B cell (primary cell): ENCODE results near the gene SFMBT2. TPM values are rescaled to one million over a fixed set of nuclear protein-coding genes. Genes with fewer than 3 reads are reported as not detected.

Experiments used
- ATAC-seq: fragments of 200-7000 bp; cut with Tn5 transposase; one replicate; pipeline ENCODE4 v1.10.0; 2021; ENCODE audit warnings: low read depth, mild to moderate bottlenecking, moderate number of reproducible peaks, moderate library complexity
- CTCF ChIA-PET: fragments of 350-600 bp; sonication (Branson Sonifier 250); formaldehyde crosslinking; loops from one replicate; lab custom pipeline; 2021; ENCODE audit warnings: antibody characterized with exemption, inconsistent platforms; lab: Charles Lee
- POLR2A ChIA-PET: fragments of 350-600 bp; sonication (Branson Sonifier 250); formaldehyde crosslinking; loops from one replicate; lab custom pipeline; 2021; ENCODE audit warnings: antibody characterized with exemption; lab: Charles Lee
- DNase-seq: peaks from one replicate; pipeline ENCODE4 v3.0.0; 2013
- H2AFZ ChIP-seq: 2 replicates; pipeline ENCODE4 v1.6.1; 2012; ENCODE audit warnings: mild to moderate bottlenecking, low read depth, low read length; ENCODE audit not compliant: insufficient read depth, poor library complexity, severe bottlenecking
- H3K27ac ChIP-seq, 2 donors: 1 replicate in 1 of 2; 2 replicates in 1 of 2; pipeline ENCODE4 v1.5.1; 2012 to 2013; ENCODE audit warnings: low read length in 2 of 2, mild to moderate bottlenecking in 2 of 2, moderate library complexity in 1 of 2
- H3K27me3 ChIP-seq, 4 experiments: fragments of 200-600 bp in 1 of 4; sonication (generic) in 1 of 4; replicated peaks in 1 of 4; 1 replicate in 2 of 4; 2 replicates in 2 of 4; pipeline versions ENCODE4 v1.6.1 to v1.7.0; 2013 to 2016; ENCODE audit warnings: low read length in 3 of 4, mild to moderate bottlenecking in 2 of 4, mixed read lengths in 1 of 4, moderate library complexity in 1 of 4; ENCODE audit not compliant: insufficient read depth in 4 of 4, control insufficient read depth in 3 of 4; ENCODE audit errors: control extremely low read depth in 1 of 4
- H3K36me3 ChIP-seq, 2 experiments: replicated peaks in 1 of 2; 1 replicate in 1 of 2; 2 replicates in 1 of 2; pipeline versions ENCODE4 v1.6.1 to v1.7.1; 2013; ENCODE audit warnings: low read length in 1 of 2; ENCODE audit not compliant: insufficient read depth in 2 of 2, control insufficient read depth in 1 of 2; ENCODE audit errors: control extremely low read depth in 1 of 2, extremely low read depth in 1 of 2
- H3K4me1 ChIP-seq, 2 donors: fragments of 200-600 bp in 1 of 2; sonication (generic) in 1 of 2; 1 replicate in 1 of 2; 2 replicates in 1 of 2; pipeline versions ENCODE4 v1.5.1 to v1.6.1; 2013 to 2017; ENCODE audit warnings: low read length in 2 of 2; ENCODE audit not compliant: control insufficient read depth in 2 of 2, insufficient read depth in 2 of 2
- H3K4me2 ChIP-seq: replicated peaks from 2 replicates; pipeline ENCODE3; 2012; ENCODE audit warnings: mild to moderate bottlenecking, low read depth, low read length; ENCODE audit not compliant: poor library complexity, severe bottlenecking
- H3K4me3 ChIP-seq, 5 experiments: fragments of 200-600 bp in 1 of 5; sonication (generic) in 1 of 5; 1 replicate in 3 of 5; 2 replicates in 2 of 5; pipeline versions ENCODE4 v1.5.1 to v1.7.0; 2011 to 2016; ENCODE audit warnings: low read length in 4 of 5, mild to moderate bottlenecking in 4 of 5, low read depth in 2 of 5, control low read depth in 1 of 5, moderate library complexity in 1 of 5; ENCODE audit not compliant: insufficient read depth in 1 of 5; ENCODE audit errors: control extremely low read depth in 1 of 5, extremely low read depth in 1 of 5
- H3K79me2 ChIP-seq: fragments of 200-600 bp; sonication (generic); one replicate; pipeline ENCODE4 v1.6.0; 2016; ENCODE audit warnings: low read length; ENCODE audit not compliant: control insufficient read depth, insufficient read depth
- H3K9ac ChIP-seq: fragments of 200-600 bp; sonication (generic); 2 replicates; pipeline ENCODE4 v1.6.1; 2017; ENCODE audit warnings: mild to moderate bottlenecking, low read length, moderate library complexity
- H3K9me3 ChIP-seq, 3 donors: one replicate each; pipeline versions ENCODE4 v1.6.1 to v1.7.1; 2013; ENCODE audit warnings: low read length in 2 of 3; ENCODE audit not compliant: control insufficient read depth in 2 of 3, insufficient read depth in 1 of 3; ENCODE audit errors: control extremely low read depth in 1 of 3
- H4K20me1 ChIP-seq: 2 replicates; pipeline ENCODE4 v1.6.0; 2012; ENCODE audit warnings: mild to moderate bottlenecking, low read length; ENCODE audit not compliant: insufficient read depth, control insufficient read depth, poor library complexity, severe bottlenecking
- H3K27ac Mint-ChIP-seq: one replicate; pipeline ENCODE4 v1.8.0; 2021; ENCODE audit warnings: mixed read lengths
- H3K27me3 Mint-ChIP-seq: one replicate; pipeline ENCODE4 v1.8.0; 2021; ENCODE audit warnings: mixed read lengths
- H3K4me1 Mint-ChIP-seq: one replicate; pipeline ENCODE4 v1.8.0; 2021; ENCODE audit warnings: mixed read lengths
- H3K4me3 Mint-ChIP-seq: one replicate; pipeline ENCODE4 v1.8.0; 2021; ENCODE audit warnings: mixed read lengths
- H3K9me3 Mint-ChIP-seq: one replicate; pipeline ENCODE4 v1.8.0; 2022; ENCODE audit warnings: mixed read lengths; ENCODE audit not compliant: insufficient read depth
- CTCF ChIP-seq: fragments of 200-600 bp; IDR thresholded peaks from one replicate; pipeline ENCODE4 v1.8.0; 2022; ENCODE audit warnings: antibody characterized with exemption, mild to moderate bottlenecking
- EZH2 ChIP-seq: IDR thresholded peaks from 2 replicates; pipeline ENCODE4 v1.6.1; 2012; ENCODE audit warnings: borderline replicate concordance, low read depth, mild to moderate bottlenecking, moderate library complexity, low read length; ENCODE audit not compliant: insufficient read depth, poor library complexity, severe bottlenecking
- WGBS: methylation state at CpG from one replicate; pipeline ENCODE4 v1.1.5; 2013; ENCODE audit warnings: missing lambda C conversion rate; ENCODE audit not compliant: insufficient coverage; 5-methylcytosine and 5-hydroxymethylcytosine counted together
- intact Hi-C: fragments of 100-400 bp; cut with micrococcal nuclease; formaldehyde crosslinking; loops from one replicate; pipeline ENCODE4 v1.10.0; 2022
- polyA plus RNA-seq: library from polyadenylated mRNA; depleted of rRNA; stranded (reverse); fragments of >200 nt; gene quantifications from 2 replicates; pipeline ENCODE4 v1.2.3, GENCODE V29; 2012
- total RNA-seq, 2 donors: library from RNA; stranded (reverse); fragments of 120-200 nt in 1 of 2; gene quantifications; 1 replicate in 1 of 2; 2 replicates in 1 of 2; pipeline versions ENCODE4 v1.2.3 to v1.2.4, GENCODE V29; 2013 to 2022

Gene SFMBT2
- total and polyA plus RNA-seq, 2 donors (not counting 1 experiment from before 2014, with no cell fraction given), result 2.3 to 24.0 TPM

GRCh38 chr10:7419998-7420397 is 9.2 kb upstream of the SFMBT2 start:
- intact Hi-C loops, result loop anchor here (5.0 kb wide), 1 partner anchor 1003 kb away; no protein-coding TSS in a partner anchor
- H3K9ac ChIP-seq, result no peak overlapping the region
- no peak overlapping the region for H2AFZ ChIP-seq
- POLR2A ChIA-PET, result no interaction called here
- Mint-ChIP-seq H3K4me1 (no peaks in the 10 kb centered on the region), H3K4me3 (no peak overlapping the region), H3K27ac (no peak overlapping the region), H3K27me3 (no peaks in the 10 kb centered on the region), H3K9me3 (no peaks in the 10 kb centered on the region)
- ATAC-seq, result no peak
- H3K27ac ChIP-seq, result no peak overlapping the region
- no peak for DNase-seq
- 95% methylated on average over 8 of the region's 8 CpGs for WGBS
- no peaks in the 10 kb centered on the region for H3K9me3 ChIP-seq
- no peaks in the 10 kb centered on the region for H3K36me3 ChIP-seq
- no peaks in the 10 kb centered on the region for H3K79me2 ChIP-seq
- CTCF ChIA-PET, result interaction anchor here (0.6 to 5.4 kb wide), 5 partner anchors 16 to 750 kb away, joined by 3 to 55 read pairs (median 4); no protein-coding TSS in a partner anchor
- H4K20me1 ChIP-seq, result no peaks in the 10 kb centered on the region
- H3K27me3 ChIP-seq, result no peaks in the 10 kb centered on the region
- TF ChIP-seq EZH2 (no peak), CTCF (no peak)
- no peak overlapping the region for H3K4me3 ChIP-seq
- no peak overlapping the region for H3K4me2 ChIP-seq
- H3K4me1 ChIP-seq, result no peaks in the 10 kb centered on the region

- Histone ChIP-seq H4K20me1 (no peaks in the 10 kb centered on the region), H3K79me2 (no peaks in the 10 kb centered on the region), H3K4me2 (no peak overlapping the region), H3K4me3 (no peak overlapping the region), H3K27me3 (peaks cover 0 to 2% (median 1%) of the 10 kb centered on the region in 4 experiments), H2AFZ (no peak overlapping the region), H3K27ac (no peak overlapping the region), H3K9ac (no peak overlapping the region), H3K36me3 (no peaks in the 10 kb centered on the region), H3K9me3 (no peaks in the 10 kb centered on the region), H3K4me1 (peaks cover 0 to 2% of the 10 kb centered on the region in 2 donors)
- TF ChIP-seq CTCF (no peak), EZH2 (no peak)
- no peaks in the 10 kb centered on the region for H3K27me3 Mint-ChIP-seq
- peaks cover 3% of the 10 kb centered on the region for H3K4me1 Mint-ChIP-seq
- intact Hi-C loops, result loop anchor here (1.0 to 5.0 kb wide), 5 partner anchors 158 to 1001 kb away; no protein-coding TSS in a partner anchor
- no peak overlapping the region for H3K4me3 Mint-ChIP-seq
- ChIA-PET CTCF (interaction anchor here (0.6 to 5.4 kb wide), 14 partner anchors 9 to 541 kb away, joined by 3 to 55 read pairs (median 6); no protein-coding TSS in a partner anchor), POLR2A (no interaction called here)
- WGBS, result 33% methylated on average over 1 of the region's 1 CpG
- H3K9me3 Mint-ChIP-seq, result no peaks in the 10 kb centered on the region
- DNase-seq (no peak), ATAC-seq (no peak)
- no peak overlapping the region for H3K27ac Mint-ChIP-seq
These were observed 7.0 kb upstream of the SFMBT2 start for GRCh38 chr10:7417807-7418206.
